SK-N-SH (cell line): Measurements from ENCODE around the gene SRF. TPM values are rescaled to one million over a fixed set of nuclear protein-coding genes. Genes with fewer than 3 reads are reported as not detected.

ENCODE experiments used
- CTCF ChIA-PET: fragments of 300-600, 350-600 bp; formaldehyde crosslinking; extraction: SDS; loops from one replicate; lab custom pipeline; 2021; lab: Yijun Ruan, JAX
- POLR2A ChIA-PET: fragments of 350-600 bp; sonication (Branson Sonifier 250); formaldehyde crosslinking; extraction: SDS; loops from one replicate; lab custom pipeline; 2020; ENCODE audit warnings: antibody characterized with exemption, inconsistent platforms; lab: Yijun Ruan, JAX
- DNase-seq: peaks from one replicate; pipeline ENCODE4 v3.0.0; 2012
- H2AFZ ChIP-seq: fragments of 200-600 bp; sonication (generic); 2 replicates; pipeline ENCODE4 v1.8.1; 2016; ENCODE audit warnings: antibody characterized with exemption, mild to moderate bottlenecking, low read depth
- H3F3A ChIP-seq: fragments of 200-600 bp; sonication (generic); replicated peaks from 2 replicates; pipeline ENCODE3; 2016; ENCODE audit warnings: antibody characterized with exemption, mild to moderate bottlenecking; ENCODE audit not compliant: insufficient read depth
- H3K27ac ChIP-seq, 2 experiments: fragments of 200-500 bp in 1 of 2; fragments of 200-600 bp in 1 of 2; sonication (Bioruptor generic) in 1 of 2; sonication (generic), shearing (Covaris generic) in 1 of 2; 2 replicates each; pipeline versions ENCODE4 v1.5.1 to v1.6.1; 2014 to 2016; ENCODE audit warnings: low read depth in 2 of 2, inconsistent platforms in 1 of 2, low read length in 1 of 2, mild to moderate bottlenecking in 1 of 2, mixed read lengths in 1 of 2
- H3K27me3 ChIP-seq: fragments of 200-600 bp; sonication (generic), shearing (Covaris generic); 2 replicates; pipeline ENCODE4 v1.6.1; 2016; ENCODE audit warnings: mixed run types; ENCODE audit not compliant: insufficient read depth
- H3K36me3 ChIP-seq, 2 experiments: fragments of 200-500 bp in 1 of 2; fragments of 200-600 bp in 1 of 2; sonication (Bioruptor generic) in 1 of 2; sonication (generic) in 1 of 2; replicated peaks in 1 of 2; 2 replicates each; pipeline versions ENCODE3 to v1.5.1; 2014 to 2016; ENCODE audit warnings: low read length in 1 of 2, mild to moderate bottlenecking in 1 of 2; ENCODE audit not compliant: insufficient read depth in 2 of 2, control insufficient read depth in 1 of 2
- H3K4me1 ChIP-seq, 2 experiments: fragments of 200-500 bp in 1 of 2; fragments of 200-600 bp in 1 of 2; sonication (Bioruptor generic) in 1 of 2; sonication (generic), shearing (Covaris generic) in 1 of 2; 2 replicates each; pipeline versions ENCODE4 v1.5.1 to v1.6.1; 2014 to 2016; ENCODE audit warnings: low read depth in 1 of 2, low read length in 1 of 2, mixed run types in 1 of 2; ENCODE audit not compliant: insufficient read depth in 2 of 2, control insufficient read depth in 1 of 2
- H3K4me2 ChIP-seq: fragments of 200-600 bp; sonication (generic), shearing (Covaris generic); 2 replicates; pipeline ENCODE4 v1.6.1; 2017; ENCODE audit warnings: mixed run types
- H3K4me3 ChIP-seq, 2 experiments: fragments of 200-500 bp in 1 of 2; fragments of 200-600 bp in 1 of 2; sonication (Bioruptor generic) in 1 of 2; sonication (generic), shearing (Covaris generic) in 1 of 2; 2 replicates each; pipeline versions ENCODE4 v1.5.1 to v1.8.1; 2014 to 2016; ENCODE audit warnings: low read depth in 2 of 2, inconsistent platforms in 1 of 2, low read length in 1 of 2, mild to moderate bottlenecking in 1 of 2, mixed read lengths in 1 of 2, moderate library complexity in 1 of 2
- H3K79me2 ChIP-seq: fragments of 200-600 bp; sonication (generic); 2 replicates; pipeline ENCODE4 v1.8.1; 2017; ENCODE audit warnings: mild to moderate bottlenecking; ENCODE audit not compliant: insufficient read depth
- H3K9ac ChIP-seq: fragments of 200-600 bp; sonication (generic); 2 replicates; pipeline ENCODE4 v1.6.1; 2017; ENCODE audit warnings: mixed run types
- H3K9me2 ChIP-seq: fragments of 200-600 bp; sonication (generic); 2 replicates; pipeline ENCODE4 v1.6.1; 2017; ENCODE audit warnings: mixed run types
- H3K9me3 ChIP-seq: fragments of 200-600 bp; sonication (generic); 2 replicates; pipeline ENCODE4 v1.6.1; 2017; ENCODE audit warnings: mixed run types, mild to moderate bottlenecking, moderate library complexity
- H4K20me1 ChIP-seq: fragments of 200-600 bp; sonication (generic); 2 replicates; pipeline ENCODE4 v1.6.1; 2017; ENCODE audit warnings: mild to moderate bottlenecking, mixed run types; ENCODE audit not compliant: insufficient read depth
- ELF1 ChIP-seq: IDR thresholded peaks from 2 replicates; pipeline ENCODE4 v1.4.0; 2012
- FOXM1 ChIP-seq: IDR thresholded peaks from 2 replicates; pipeline ENCODE4 v1.4.0; 2012; ENCODE audit warnings: low read depth, mild to moderate bottlenecking
- GABPA ChIP-seq: IDR thresholded peaks from 2 replicates; pipeline ENCODE4 v1.4.0; 2012; ENCODE audit warnings: low read depth, mild to moderate bottlenecking
- JUND ChIP-seq: IDR thresholded peaks from 2 replicates; pipeline ENCODE4 v1.4.0; 2012
- MAX ChIP-seq: IDR thresholded peaks from 2 replicates; pipeline ENCODE4 v1.4.0; 2012; ENCODE audit warnings: low read depth
- MEF2A ChIP-seq: IDR thresholded peaks from 2 replicates; pipeline ENCODE4 v1.4.0; 2012; ENCODE audit warnings: low read depth, borderline replicate concordance
- NFIC ChIP-seq: IDR thresholded peaks from 2 replicates; pipeline ENCODE4 v1.4.0; 2012; ENCODE audit warnings: borderline replicate concordance
- NRF1 ChIP-seq: IDR thresholded peaks from 2 replicates; pipeline ENCODE4 v1.6.1; 2012; ENCODE audit warnings: low read depth, mild to moderate bottlenecking, low read length
- RAD21 ChIP-seq: IDR thresholded peaks from 2 replicates; pipeline ENCODE4 v1.6.1; 2012; ENCODE audit warnings: mild to moderate bottlenecking, low read length
- RCOR1 ChIP-seq: fragments of 150-350 bp; IDR thresholded peaks from 2 replicates; pipeline ENCODE4 v1.6.1; 2017; ENCODE audit warnings: antibody characterized with exemption, low read length
- SIN3A ChIP-seq: IDR thresholded peaks from 2 replicates; pipeline ENCODE4 v1.6.1; 2012; ENCODE audit warnings: low read depth, mild to moderate bottlenecking, low read length, moderate library complexity, borderline replicate concordance
- SMC3 ChIP-seq: IDR thresholded peaks from 2 replicates; pipeline ENCODE4 v1.6.1; 2012; ENCODE audit warnings: low read depth, low read length, improper control_type of control experiment
- TCF12 ChIP-seq: IDR thresholded peaks from 2 replicates; pipeline ENCODE4 v1.4.0; 2012
- TEAD4 ChIP-seq: IDR thresholded peaks from 2 replicates; pipeline ENCODE4 v1.4.0; 2012; ENCODE audit warnings: mild to moderate bottlenecking, borderline replicate concordance; ENCODE audit not compliant: insufficient read depth
- USF2 ChIP-seq: fragments of 150-350 bp; IDR thresholded peaks from 2 replicates; pipeline ENCODE4 v1.6.1; 2017; ENCODE audit warnings: antibody characterized with exemption, low read length, low read depth, borderline replicate concordance
- YY1 ChIP-seq: IDR thresholded peaks from 2 replicates; pipeline ENCODE4 v1.4.0; 2012; ENCODE audit warnings: low read depth, mild to moderate bottlenecking
- WGBS: methylation state at CpG from one replicate; pipeline ENCODE4 v1.1.6; 2017; ENCODE audit warnings: low lambda C conversion rate; 5-methylcytosine and 5-hydroxymethylcytosine counted together
- polyA plus RNA-seq, 3 experiments: library from polyadenylated mRNA; depleted of rRNA; stranded (reverse); fragments of >200 nt; gene quantifications; 2 replicates each; pipeline ENCODE4 v1.2.3, GENCODE V29; 2012
- TF ChIP-seq, protein P1 (sequence below): fragments of 150-350 bp; IDR thresholded peaks from 2 replicates; pipeline ENCODE4 v1.6.1; 2016; ENCODE audit warnings: mild to moderate bottlenecking, low read depth, low read length
- TF ChIP-seq, protein P2 (sequence below): IDR thresholded peaks from 2 replicates; pipeline ENCODE4; 2012
- TF ChIP-seq, protein P3 (sequence below): IDR thresholded peaks from 2 replicates; pipeline ENCODE4 v1.4.0; 2012; ENCODE audit warnings: low read depth, borderline replicate concordance

SRF gene
- polyA plus RNA-seq, 1 of the 3 experiments (the other 2 are of a cell fraction), result 31.7 TPM

GRCh38 chr6:43222418-43223059, 51.5 kb downstream of the SRF start:
- no peaks in the 10 kb centered on the region for H3K9me2 ChIP-seq
- WGBS, result 94% methylated on average over 11 of the region's 15 CpGs
- no peaks in the 10 kb centered on the region for H3K9me3 ChIP-seq
- TF ChIP-seq YY1 (no peak), NFIC (no peak), SIN3A (no peak), TCF12 (no peak), RCOR1 (no peak), GABPA (no peak), MEF2A (no peak), JUND (no peak), NRF1 (no peak)
- TF ChIP-seq, protein P1, sequence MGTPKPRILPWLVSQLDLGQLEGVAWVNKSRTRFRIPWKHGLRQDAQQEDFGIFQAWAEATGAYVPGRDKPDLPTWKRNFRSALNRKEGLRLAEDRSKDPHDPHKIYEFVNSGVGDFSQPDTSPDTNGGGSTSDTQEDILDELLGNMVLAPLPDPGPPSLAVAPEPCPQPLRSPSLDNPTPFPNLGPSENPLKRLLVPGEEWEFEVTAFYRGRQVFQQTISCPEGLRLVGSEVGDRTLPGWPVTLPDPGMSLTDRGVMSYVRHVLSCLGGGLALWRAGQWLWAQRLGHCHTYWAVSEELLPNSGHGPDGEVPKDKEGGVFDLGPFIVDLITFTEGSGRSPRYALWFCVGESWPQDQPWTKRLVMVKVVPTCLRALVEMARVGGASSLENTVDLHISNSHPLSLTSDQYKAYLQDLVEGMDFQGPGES, result no peak
- no peak overlapping the region for H3K27ac ChIP-seq
- peaks cover 8 to 30% of the 10 kb centered on the region in 2 experiments for H3K36me3 ChIP-seq
- H3F3A ChIP-seq, result peaks cover 2% of the 10 kb centered on the region
- no peak for DNase-seq
- H4K20me1 ChIP-seq, result no peaks in the 10 kb centered on the region
- no peaks in the 10 kb centered on the region for H3K27me3 ChIP-seq
- ChIA-PET POLR2A (no interaction called here), CTCF (no interaction called here)
- H3K9ac ChIP-seq, result no peak overlapping the region
- no peak overlapping the region for H2AFZ ChIP-seq
- H3K79me2 ChIP-seq, result peaks cover under 1% of the 10 kb centered on the region; the same call in 1 of the 2 replicates
- peaks cover 0 to 5% of the 10 kb centered on the region in 2 experiments; a peak in 1 of 4 replicates for H3K4me1 ChIP-seq
- H3K4me3 ChIP-seq, result no peak overlapping the region
- H3K4me2 ChIP-seq, result no peak overlapping the region

DNA sequence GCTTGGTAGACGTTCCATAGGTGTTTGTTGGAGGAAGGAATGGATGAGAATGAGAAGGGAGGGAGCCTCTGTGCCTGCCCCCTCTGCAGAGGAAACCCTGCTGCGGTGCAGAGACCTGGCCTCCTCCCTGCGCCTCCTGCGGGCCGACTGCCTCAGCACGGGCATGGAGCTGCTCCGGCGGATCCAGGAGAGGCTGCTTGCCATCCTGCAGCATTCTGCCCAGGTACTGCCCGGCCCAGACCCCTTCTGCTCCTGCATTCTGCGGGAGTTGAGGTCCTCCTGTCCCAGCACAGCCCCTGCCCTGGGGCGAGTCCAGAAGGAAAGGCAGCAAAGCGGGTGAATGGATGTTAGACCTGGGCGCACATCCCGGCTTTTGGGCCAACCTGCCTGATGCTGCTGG, 52.1 kb downstream of the SRF start:
- Histone ChIP-seq H3K9me3 (no peaks in the 10 kb centered on the region), H3K36me3 (peaks cover 6 to 26% of the 10 kb centered on the region in 2 experiments), H2AFZ (no peak overlapping the region), H3K4me1 (peaks cover 0 to 5% of the 10 kb centered on the region in 2 experiments; a peak in 1 of 4 replicates), H3K79me2 (peaks cover 5% of the 10 kb centered on the region; the same call in 1 of the 2 replicates), H3K9me2 (no peaks in the 10 kb centered on the region), H3K4me2 (no peak overlapping the region), H3K4me3 (no peak overlapping the region), H4K20me1 (no peaks in the 10 kb centered on the region), H3K27me3 (no peaks in the 10 kb centered on the region), H3K27ac (no peak overlapping the region), H3K9ac (no peak overlapping the region), H3F3A (no peaks in the 10 kb centered on the region)
- no peak for DNase-seq
- POLR2A ChIA-PET, result no interaction called here
- WGBS, result 89% methylated on average over 5 of the region's 14 CpGs
- CTCF ChIA-PET, result no interaction called here
- TF ChIP-seq MEF2A, result no peak
- TF ChIP-seq SMC3, result no peak
- TF ChIP-seq TEAD4, result no peak
- no peak for TF ChIP-seq USF2
- TF ChIP-seq, protein P2, sequence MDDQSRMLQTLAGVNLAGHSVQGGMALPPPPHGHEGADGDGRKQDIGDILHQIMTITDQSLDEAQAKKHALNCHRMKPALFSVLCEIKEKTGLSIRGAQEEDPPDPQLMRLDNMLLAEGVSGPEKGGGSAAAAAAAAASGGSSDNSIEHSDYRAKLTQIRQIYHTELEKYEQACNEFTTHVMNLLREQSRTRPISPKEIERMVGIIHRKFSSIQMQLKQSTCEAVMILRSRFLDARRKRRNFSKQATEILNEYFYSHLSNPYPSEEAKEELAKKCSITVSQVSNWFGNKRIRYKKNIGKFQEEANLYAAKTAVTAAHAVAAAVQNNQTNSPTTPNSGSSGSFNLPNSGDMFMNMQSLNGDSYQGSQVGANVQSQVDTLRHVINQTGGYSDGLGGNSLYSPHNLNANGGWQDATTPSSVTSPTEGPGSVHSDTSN, result no peak
- no peak for TF ChIP-seq RAD21
- TF ChIP-seq, protein P3, sequence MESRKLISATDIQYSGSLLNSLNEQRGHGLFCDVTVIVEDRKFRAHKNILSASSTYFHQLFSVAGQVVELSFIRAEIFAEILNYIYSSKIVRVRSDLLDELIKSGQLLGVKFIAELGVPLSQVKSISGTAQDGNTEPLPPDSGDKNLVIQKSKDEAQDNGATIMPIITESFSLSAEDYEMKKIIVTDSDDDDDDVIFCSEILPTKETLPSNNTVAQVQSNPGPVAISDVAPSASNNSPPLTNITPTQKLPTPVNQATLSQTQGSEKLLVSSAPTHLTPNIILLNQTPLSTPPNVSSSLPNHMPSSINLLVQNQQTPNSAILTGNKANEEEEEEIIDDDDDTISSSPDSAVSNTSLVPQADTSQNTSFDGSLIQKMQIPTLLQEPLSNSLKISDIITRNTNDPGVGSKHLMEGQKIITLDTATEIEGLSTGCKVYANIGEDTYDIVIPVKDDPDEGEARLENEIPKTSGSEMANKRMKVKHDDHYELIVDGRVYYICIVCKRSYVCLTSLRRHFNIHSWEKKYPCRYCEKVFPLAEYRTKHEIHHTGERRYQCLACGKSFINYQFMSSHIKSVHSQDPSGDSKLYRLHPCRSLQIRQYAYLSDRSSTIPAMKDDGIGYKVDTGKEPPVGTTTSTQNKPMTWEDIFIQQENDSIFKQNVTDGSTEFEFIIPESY, result no peak
- no peak for TF ChIP-seq MAX
- no peak for TF ChIP-seq ELF1
- no peak for TF ChIP-seq FOXM1
- TF ChIP-seq TCF12, result no peak
